GM19438 (cell line): Measurements from ENCODE around the gene WNT4.

ENCODE experiments used
- ATAC-seq: cut with Tn5 transposase; IDR thresholded peaks from one replicate; pipeline ENCODE4 v1.9.1; 2021; ENCODE audit warnings: low read depth; ENCODE audit not compliant: unreplicated experiment

WNT4 gene

GRCh38 chr1:22089134-22089571 is 53.7 kb downstream of the WNT4 start:
- ATAC-seq: no peak

- no peak for ATAC-seq
Observed at GRCh38 chr1:22088331-22088730, 54.6 kb downstream of the WNT4 start.

GRCh38 chr1:22080191-22080590 is 62.7 kb downstream of the WNT4 start:
- no peak for ATAC-seq

GRCh38 chr1:22078133-22078532 is 64.8 kb downstream of the WNT4 start:
- ATAC-seq: no peak

GRCh38 chr1:22077728-22078127 is 65.2 kb downstream of the WNT4 start:
- no peak for ATAC-seq

- no peak for ATAC-seq
Observed at GRCh38 chr1:22076346-22076745, 66.6 kb downstream of the WNT4 start.

- ATAC-seq: no peak
Observed at GRCh38 chr1:22075718-22076117, 67.2 kb downstream of the WNT4 start.

- ATAC-seq: no peak
Observed at GRCh38 chr1:22074803-22075202, 68.1 kb downstream of the WNT4 start.

GRCh38 chr1:22071511-22071910 is 71.4 kb downstream of the WNT4 start:
- no peak for ATAC-seq
